NCI-H1092 treated with DMSO at 0.1 percent for 48 hours (cell line): ENCODE measurements around the gene PHF19.

Experiments
- DNase-seq: peaks from one replicate; lab custom pipeline; 2025; lab: John Stamatoyannopoulos, UW

The PHF19 gene

GRCh38 chr9:120873512-120873911 lies 3.5 kb downstream of the PHF19 start:
- DNase-seq, result no peak

GRCh38 chr9:120872791-120873502 lies 4.0 kb downstream of the PHF19 start:
- DNase-seq, result no peak

GRCh38 chr9:120870206-120870605 lies 6.8 kb downstream of the PHF19 start:
- DNase-seq, result no peak

GRCh38 chr9:120869726-120870125 lies 7.3 kb downstream of the PHF19 start:
- DNase-seq, result no peak

GRCh38 chr9:120869360-120869687 lies 7.7 kb downstream of the PHF19 start:
- DNase-seq, result no peak

- no peak for DNase-seq
Observed at GRCh38 chr9:120868676-120869359, 8.2 kb downstream of the PHF19 start.

- no peak for DNase-seq
Observed at GRCh38 chr9:120868339-120868675, 8.7 kb downstream of the PHF19 start.

GRCh38 chr9:120867676-120868338 lies 9.2 kb downstream of the PHF19 start:
- no peak for DNase-seq

- DNase-seq, result no peak
Observed at GRCh38 chr9:120866651-120867050, 10.3 kb downstream of the PHF19 start.

- no peak for DNase-seq
Observed at GRCh38 chr9:120865809-120866208, 11.2 kb downstream of the PHF19 start.

GRCh38 chr9:120865176-120865575 lies 11.8 kb downstream of the PHF19 start:
- no peak for DNase-seq

GRCh38 chr9:120864719-120865118 lies 12.3 kb downstream of the PHF19 start:
- no peak for DNase-seq

- DNase-seq, result no peak
Observed at GRCh38 chr9:120863833-120864232, 13.2 kb downstream of the PHF19 start.

- no peak for DNase-seq
Observed at GRCh38 chr9:120862452-120862851, 14.5 kb downstream of the PHF19 start.

GRCh38 chr9:120861935-120862334 lies 15.1 kb downstream of the PHF19 start:
- DNase-seq, result no peak

- no peak for DNase-seq
Observed at GRCh38 chr9:120860083-120860482, 16.9 kb downstream of the PHF19 start.

- DNase-seq, result no peak
Observed at GRCh38 chr9:120859361-120859760, 17.6 kb downstream of the PHF19 start.

- DNase-seq, result no peak
Observed at GRCh38 chr9:120857902-120858301, 19.1 kb downstream of the PHF19 start.

- peak; percentile 23 for DNase-seq
Observed at GRCh38 chr9:120857481-120857880, 19.5 kb downstream of the PHF19 start.

GRCh38 chr9:120856700-120857099 lies 20.3 kb downstream of the PHF19 start:
- DNase-seq, result peak; percentile 31

GRCh38 chr9:120855827-120856670 lies 20.9 kb downstream of the PHF19 start:
- no peak for DNase-seq

GRCh38 chr9:120854596-120855327 lies 22.2 kb downstream of the PHF19 start:
- no peak for DNase-seq
